CD14-positive monocyte (primary cell): ENCODE results near the gene RPS24. TPM values are rescaled to one million over a fixed set of nuclear protein-coding genes. Genes with fewer than 3 reads are reported as not detected.

Source experiments
- DNase-seq, 3 donors: peaks; one replicate each; pipeline ENCODE4 v3.0.0-alpha.2; 2011 to 2022
- H2AFZ ChIP-seq: 2 replicates; pipeline ENCODE4 v1.6.0; 2012; ENCODE audit warnings: mild to moderate bottlenecking, low read depth, low read length, inconsistent platforms; ENCODE audit not compliant: insufficient read depth, poor library complexity, severe bottlenecking
- H3K27ac ChIP-seq, 2 donors: 1 replicate in 1 of 2; 2 replicates in 1 of 2; pipeline ENCODE4 v1.5.1; 2012 to 2013; ENCODE audit warnings: low read length in 2 of 2, control low read depth in 1 of 2, inconsistent platforms in 1 of 2, low read depth in 1 of 2, mild to moderate bottlenecking in 1 of 2
- H3K27me3 ChIP-seq, 2 donors: one replicate each; pipeline versions ENCODE4 v1.6.0 to v1.6.1; 2011 to 2013; ENCODE audit warnings: low read length in 2 of 2; ENCODE audit not compliant: control insufficient read depth in 2 of 2, insufficient read depth in 2 of 2
- H3K36me3 ChIP-seq, 2 donors: replicated peaks in 1 of 2; 1 replicate in 1 of 2; 2 replicates in 1 of 2; pipeline versions ENCODE4 v1.5.1 to v1.6.1; 2012 to 2013; ENCODE audit warnings: low read length in 2 of 2, control low read depth in 1 of 2, inconsistent platforms in 1 of 2, mild to moderate bottlenecking in 1 of 2; ENCODE audit not compliant: insufficient read depth in 2 of 2, control insufficient read depth in 1 of 2
- H3K4me1 ChIP-seq, 2 donors: 1 replicate in 1 of 2; 2 replicates in 1 of 2; pipeline versions ENCODE4 v1.5.1 to v1.6.1; 2012 to 2013; ENCODE audit warnings: low read length in 2 of 2, control low read depth in 1 of 2, inconsistent platforms in 1 of 2, mild to moderate bottlenecking in 1 of 2, moderate library complexity in 1 of 2; ENCODE audit not compliant: insufficient read depth in 2 of 2, control insufficient read depth in 1 of 2
- H3K4me2 ChIP-seq: replicated peaks from 2 replicates; pipeline ENCODE3; 2012; ENCODE audit warnings: low read length, moderate library complexity, mild to moderate bottlenecking; ENCODE audit not compliant: poor library complexity, severe bottlenecking; ENCODE audit errors: extremely low read depth
- H3K4me3 ChIP-seq, 3 experiments: fragments of 200-600 bp in 1 of 3; sonication (generic) in 1 of 3; replicated peaks in 1 of 3; 1 replicate in 2 of 3; 2 replicates in 1 of 3; pipeline ENCODE4 v1.5.1; 2011 to 2013; ENCODE audit warnings: low read length in 3 of 3, mild to moderate bottlenecking in 3 of 3, control low read depth in 2 of 3, low read depth in 2 of 3, inconsistent platforms in 1 of 3, moderate library complexity in 1 of 3
- H3K79me2 ChIP-seq: 2 replicates; pipeline ENCODE4 v1.6.0; 2012; ENCODE audit warnings: mild to moderate bottlenecking, control low read depth, inconsistent platforms, low read length, moderate library complexity; ENCODE audit not compliant: insufficient read depth
- H3K9ac ChIP-seq: 2 replicates; pipeline ENCODE4 v1.6.0; 2017; ENCODE audit warnings: low read length, mild to moderate bottlenecking; ENCODE audit not compliant: insufficient read depth, poor library complexity, severe bottlenecking
- H3K9me3 ChIP-seq, 2 donors: replicated peaks in 1 of 2; 1 replicate in 1 of 2; 2 replicates in 1 of 2; pipeline versions ENCODE4 v1.5.1 to v1.6.1; 2012 to 2013; ENCODE audit warnings: low read length in 2 of 2, control low read depth in 1 of 2; ENCODE audit not compliant: control insufficient read depth in 1 of 2, insufficient read depth in 1 of 2
- H4K20me1 ChIP-seq: 2 replicates; pipeline ENCODE4 v1.6.0; 2012; ENCODE audit warnings: mild to moderate bottlenecking, low read length, control low read depth, moderate library complexity; ENCODE audit not compliant: insufficient read depth
- H3K27ac Mint-ChIP-seq, 7 donors: one replicate each; pipeline ENCODE4 v1.8.0; 2020; ENCODE audit warnings: mild to moderate bottlenecking in 7 of 7, mixed read lengths in 7 of 7, moderate library complexity in 6 of 7, inconsistent platforms in 2 of 7
- H3K27me3 Mint-ChIP-seq, 3 donors: one replicate each; pipeline ENCODE4 v1.8.0; 2021 to 2022; ENCODE audit warnings: low read depth in 3 of 3, mild to moderate bottlenecking in 3 of 3, mixed read lengths in 3 of 3, moderate library complexity in 3 of 3, inconsistent platforms in 1 of 3
- H3K36me3 Mint-ChIP-seq, 2 donors: one replicate each; pipeline ENCODE4 v1.8.0; 2020; ENCODE audit warnings: mixed read lengths in 2 of 2, inconsistent platforms in 1 of 2, mild to moderate bottlenecking in 1 of 2
- H3K4me1 Mint-ChIP-seq: one replicate; pipeline ENCODE4 v1.8.0; 2020; ENCODE audit warnings: mild to moderate bottlenecking, mixed read lengths
- H3K4me3 Mint-ChIP-seq, 2 donors: one replicate each; pipeline ENCODE4 v1.8.0; 2020; ENCODE audit warnings: mild to moderate bottlenecking in 2 of 2, mixed read lengths in 2 of 2, moderate library complexity in 1 of 2
- H3K9me3 Mint-ChIP-seq, 7 donors: one replicate each; pipeline ENCODE4 v1.8.0; 2020 to 2022; ENCODE audit warnings: mixed read lengths in 7 of 7, mild to moderate bottlenecking in 6 of 7, moderate library complexity in 6 of 7, inconsistent platforms in 2 of 7
- CTCF ChIP-seq: fragments of 200-600 bp; IDR thresholded peaks from one replicate; pipeline ENCODE4 v1.8.0; 2022; ENCODE audit warnings: antibody characterized with exemption, mild to moderate bottlenecking
- WGBS: methylation state at CpG from one replicate; pipeline ENCODE4 v1.1.5; 2013; ENCODE audit warnings: missing lambda C conversion rate; ENCODE audit not compliant: insufficient coverage; 5-methylcytosine and 5-hydroxymethylcytosine counted together
- intact Hi-C, 2 donors: fragments of 100-400 bp; cut with micrococcal nuclease; formaldehyde crosslinking; loops; one replicate each; pipeline versions ENCODE4 v1.15.0 to v1.15.1; 2023
- polyA plus RNA-seq, 3 donors: library from polyadenylated mRNA; depleted of rRNA in 1 of 3; unstranded in 2 of 3; stranded (reverse) in 1 of 3; fragments of 300-500 nt in 2 of 3; fragments of >200 nt in 1 of 3; fragmentation: Illumina TruSeq in 2 of 3; gene quantifications; 1 replicate in 2 of 3; 2 replicates in 1 of 3; pipeline ENCODE4 v1.2.3, GENCODE V29; 2012 to 2021

Gene RPS24
- polyA plus RNA-seq, 3 donors: 801 to 2,073 (median 840) TPM

- no peak for TF ChIP-seq CTCF
- Mint-ChIP-seq H3K4me3 (no peak overlapping the region), H3K27me3 (peaks cover 0 to 2% (median 0%) of the 10 kb centered on the region in 3 donors), H3K36me3 (no peaks in the 10 kb centered on the region), H3K27ac (peak overlapping the region in 1 of 7 donors; percentile 14), H3K4me1 (no peaks in the 10 kb centered on the region), H3K9me3 (peaks cover 0 to 6% (median 0%) of the 10 kb centered on the region in 7 donors)
- H3K9ac ChIP-seq: no peak overlapping the region
- no peaks in the 10 kb centered on the region for H3K27me3 ChIP-seq
- intact Hi-C loops: no loop called here
- no peaks in the 10 kb centered on the region for H4K20me1 ChIP-seq
- no peak overlapping the region for H2AFZ ChIP-seq
- no peak overlapping the region for H3K27ac ChIP-seq
- H3K36me3 ChIP-seq: no peaks in the 10 kb centered on the region
- H3K4me3 ChIP-seq: no peak overlapping the region
- WGBS: 93% methylated on average over 2 of the region's 5 CpGs
- no peaks in the 10 kb centered on the region for H3K79me2 ChIP-seq
- no peaks in the 10 kb centered on the region for H3K9me3 ChIP-seq
- no peak for DNase-seq
- no peak overlapping the region for H3K4me2 ChIP-seq
- H3K4me1 ChIP-seq: no peaks in the 10 kb centered on the region
Measured at GRCh38 chr10:78070726-78071125, 37.1 kb downstream of the RPS24 start.

GRCh38 chr10:78071140-78071856 lies 37.6 kb downstream of the RPS24 start:
- Histone ChIP-seq H3K36me3 (no peaks in the 10 kb centered on the region), H3K9ac (no peak overlapping the region), H3K27me3 (no peaks in the 10 kb centered on the region), H3K79me2 (no peaks in the 10 kb centered on the region), H3K27ac (no peak overlapping the region), H3K9me3 (peaks cover 0 to under 1% of the 10 kb centered on the region in 2 donors), H3K4me1 (no peaks in the 10 kb centered on the region), H2AFZ (no peak overlapping the region), H4K20me1 (no peaks in the 10 kb centered on the region), H3K4me2 (no peak overlapping the region), H3K4me3 (no peak overlapping the region)
- Mint-ChIP-seq H3K4me3 (no peak overlapping the region), H3K36me3 (no peaks in the 10 kb centered on the region), H3K4me1 (no peaks in the 10 kb centered on the region), H3K9me3 (peaks cover 1 to 9% (median 4%) of the 10 kb centered on the region in 7 donors), H3K27me3 (peaks cover 0 to 2% (median 0%) of the 10 kb centered on the region in 3 donors), H3K27ac (peak overlapping the region in 1 of 7 donors; percentile 70)
- intact Hi-C loops: no loop called here
- TF ChIP-seq CTCF: no peak
- 94% methylated on average over 3 of the region's 4 CpGs for WGBS
- DNase-seq: no peak
